IPS-NIHi11 (cell line): Measurements from ENCODE around the gene GATAD1.
"Not testable (repeated sequence)": the region's sequence is repeated elsewhere in the genome, so short reads cannot be mapped to it uniquely, and the experiment has no call there.

Experiments
- DNase-seq: peaks from one replicate; pipeline ENCODE4 v3.0.0; 2012; ENCODE audit warnings: mixed read lengths, low spot score

Gene GATAD1, protein sequence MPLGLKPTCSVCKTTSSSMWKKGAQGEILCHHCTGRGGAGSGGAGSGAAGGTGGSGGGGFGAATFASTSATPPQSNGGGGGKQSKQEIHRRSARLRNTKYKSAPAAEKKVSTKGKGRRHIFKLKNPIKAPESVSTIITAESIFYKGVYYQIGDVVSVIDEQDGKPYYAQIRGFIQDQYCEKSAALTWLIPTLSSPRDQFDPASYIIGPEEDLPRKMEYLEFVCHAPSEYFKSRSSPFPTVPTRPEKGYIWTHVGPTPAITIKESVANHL

DNA sequence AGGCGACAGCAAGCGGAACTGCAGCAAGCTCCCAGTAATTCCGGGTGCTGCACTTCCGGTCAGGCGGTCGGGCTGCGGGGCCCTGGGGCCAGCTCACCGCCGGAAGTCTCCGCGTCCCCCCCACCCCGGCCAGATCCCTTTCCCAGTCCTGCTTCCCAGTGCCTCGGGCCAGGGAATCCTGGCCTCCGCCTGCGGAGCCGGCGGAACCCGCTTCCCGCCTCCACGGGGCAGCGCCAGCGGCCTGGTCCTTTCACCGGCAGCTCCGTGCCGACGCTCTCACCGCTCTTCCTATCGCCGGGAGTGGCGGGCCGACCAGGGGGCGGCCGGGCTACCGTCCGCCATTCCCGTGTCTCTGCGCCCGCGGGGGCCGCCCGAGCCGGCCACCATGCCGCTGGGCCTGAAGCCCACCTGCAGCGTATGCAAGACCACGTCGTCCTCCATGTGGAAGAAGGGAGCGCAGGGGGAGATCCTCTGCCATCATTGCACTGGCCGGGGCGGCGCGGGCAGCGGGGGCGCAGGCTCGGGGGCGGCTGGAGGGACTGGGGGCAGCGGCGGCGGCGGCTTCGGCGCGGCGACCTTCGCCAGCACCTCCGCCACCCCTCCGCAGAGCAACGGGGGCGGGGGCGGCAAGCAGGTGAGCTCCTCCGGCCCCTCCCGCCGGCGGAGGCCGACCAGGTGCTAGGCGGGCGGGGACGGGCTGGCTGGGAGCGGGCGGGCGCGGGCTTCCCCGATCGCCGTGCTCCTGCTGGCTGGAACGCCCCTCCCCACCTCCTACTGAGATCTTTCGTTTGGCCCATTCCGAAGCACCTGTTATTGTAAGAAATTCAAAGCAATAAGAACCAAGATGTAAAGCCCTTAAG, at the start of gene GATAD1:
GATAD1 (plus strand) TSS at position 138 of the 860 bp plus-strand sequence; CDS start at position 386, 248 bp downstream.
- peak; percentile 97 for DNase-seq

DNA sequence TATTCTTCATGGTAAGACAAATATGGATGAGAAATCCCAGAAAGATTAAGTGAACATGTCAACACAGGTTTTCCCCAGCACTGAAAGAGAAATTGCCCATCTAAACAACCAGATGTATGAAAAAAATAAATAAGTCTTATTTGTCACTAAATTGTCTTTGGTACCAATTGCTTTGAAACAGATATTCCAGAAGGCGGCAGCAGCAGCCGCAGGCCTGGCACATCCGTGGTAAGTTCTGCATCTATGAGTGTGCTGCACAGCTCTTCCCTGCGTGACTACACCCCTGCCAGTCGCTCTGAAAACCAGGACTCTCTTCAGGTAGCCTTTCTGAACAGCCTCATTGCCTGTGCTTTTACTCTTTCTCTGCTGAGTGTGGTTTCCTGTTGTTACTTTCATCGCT, 49.7 kb upstream of the GATAD1 start:
- DNase-seq, result no peak

DNA sequence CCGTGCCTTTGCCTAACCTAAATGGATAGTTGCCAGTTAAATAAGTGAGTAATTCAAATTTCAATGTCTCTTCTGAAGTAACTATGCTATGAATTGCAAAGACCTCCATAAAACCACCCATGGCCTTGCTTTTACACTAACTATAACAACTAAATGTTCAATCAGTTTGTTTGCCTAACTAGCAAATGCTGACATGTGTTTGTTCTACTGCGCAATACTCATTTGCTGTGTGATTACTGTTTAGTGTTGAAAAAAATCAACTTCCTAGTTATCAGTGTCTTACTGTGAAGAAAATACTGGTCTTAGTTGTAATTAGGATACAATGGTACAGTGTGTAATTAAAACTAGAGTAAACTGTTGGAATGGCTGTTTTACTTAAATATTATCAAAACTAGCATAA, 47.3 kb upstream of the GATAD1 start:
- DNase-seq, result no peak

DNA sequence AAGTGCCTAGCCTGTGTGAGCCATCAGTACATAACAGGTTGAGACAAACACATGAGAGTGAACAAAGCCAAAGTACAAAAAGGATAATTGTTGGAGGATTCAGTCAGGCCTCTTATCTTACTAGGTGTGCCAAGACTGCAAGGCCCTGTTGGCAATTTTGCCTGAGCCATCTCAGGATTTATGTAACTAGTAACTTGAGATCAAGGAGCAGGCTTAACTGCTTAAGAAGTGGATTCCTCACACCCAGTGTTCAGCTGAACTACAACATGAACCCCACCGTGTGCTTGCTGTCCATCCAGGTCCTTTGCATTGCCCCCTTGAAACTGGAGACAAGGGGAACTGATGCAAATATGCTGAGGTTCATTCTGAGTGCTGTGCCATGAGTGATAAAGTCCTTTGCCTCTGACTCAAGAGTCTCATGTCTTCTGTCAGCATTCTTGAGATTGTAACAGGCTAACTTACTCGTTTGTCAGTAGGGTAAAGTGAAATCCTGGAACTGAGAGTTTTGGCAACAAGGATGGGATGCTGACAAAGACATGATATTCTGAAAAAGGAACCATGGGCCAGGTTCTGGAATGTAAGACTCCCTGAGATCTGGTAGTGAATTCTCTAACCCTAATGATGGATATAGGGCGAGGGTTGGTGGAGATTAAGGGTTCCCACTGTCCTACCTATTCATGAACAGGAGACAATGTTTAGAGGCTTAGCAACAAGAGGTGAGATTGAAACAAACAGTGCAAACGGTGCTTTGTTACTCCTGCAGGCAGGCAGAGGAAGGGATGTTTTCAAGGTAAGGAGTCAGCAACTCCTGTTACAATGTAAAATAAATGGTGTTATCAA, 44.1 kb upstream of the GATAD1 start:
- no peak for DNase-seq

DNA sequence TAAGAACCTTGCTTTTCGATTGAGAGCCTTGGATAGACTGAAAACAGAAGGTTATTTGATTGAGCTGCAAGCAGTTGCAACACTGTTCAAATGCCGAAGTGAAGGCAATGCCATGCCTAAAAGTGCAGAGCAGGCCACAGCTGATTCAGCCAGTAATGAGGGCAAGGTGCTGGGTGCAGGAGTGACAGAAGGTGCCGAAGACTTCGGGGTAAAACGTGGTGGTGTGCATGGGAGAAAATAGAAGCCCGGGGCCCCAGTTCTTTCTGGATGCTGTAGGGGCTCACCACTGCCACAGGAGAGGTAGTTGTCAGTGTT, 43.6 kb upstream of the GATAD1 start:
- no peak for DNase-seq

DNA sequence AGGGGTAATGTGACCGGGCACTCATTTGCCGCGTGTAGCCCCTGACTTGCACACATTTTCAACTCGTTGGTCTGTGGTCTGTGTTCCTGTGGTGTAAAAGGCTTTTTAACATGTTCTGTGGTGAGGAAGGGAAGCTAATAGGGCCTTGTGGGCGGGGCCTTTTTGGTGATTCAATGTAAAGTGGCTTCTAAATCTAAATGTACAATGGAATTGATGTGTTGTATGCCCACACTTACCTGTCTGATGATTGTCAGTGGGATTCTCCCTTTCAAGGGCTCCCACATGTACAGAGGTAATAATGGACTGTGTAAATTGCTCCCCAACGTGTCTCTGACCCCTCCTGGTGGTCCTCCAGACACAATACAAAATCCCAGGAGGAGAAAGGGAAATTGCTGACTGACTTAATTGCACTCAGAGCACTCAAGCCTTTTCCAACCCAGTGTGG, 43.1 kb upstream of the GATAD1 start:
- no peak for DNase-seq

DNA sequence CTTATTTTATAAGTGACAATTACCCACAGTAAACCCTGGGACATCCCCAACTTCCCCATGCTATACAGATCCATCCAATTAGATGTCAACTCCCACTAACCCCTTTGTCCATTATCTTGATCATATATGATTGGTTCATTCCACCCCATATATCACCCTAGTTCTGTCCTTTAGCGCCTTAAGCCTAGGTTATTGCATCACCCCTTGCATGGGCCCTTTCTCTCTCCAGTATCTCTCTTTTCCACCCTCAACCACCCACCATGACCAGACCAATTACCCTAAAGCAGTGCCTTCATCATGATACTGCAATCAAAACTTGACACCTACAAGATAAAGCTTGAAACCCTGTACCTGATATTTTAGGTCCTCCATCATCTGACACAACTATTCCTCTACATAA, 37.9 kb upstream of the GATAD1 start:
- DNase-seq, result no peak

DNA sequence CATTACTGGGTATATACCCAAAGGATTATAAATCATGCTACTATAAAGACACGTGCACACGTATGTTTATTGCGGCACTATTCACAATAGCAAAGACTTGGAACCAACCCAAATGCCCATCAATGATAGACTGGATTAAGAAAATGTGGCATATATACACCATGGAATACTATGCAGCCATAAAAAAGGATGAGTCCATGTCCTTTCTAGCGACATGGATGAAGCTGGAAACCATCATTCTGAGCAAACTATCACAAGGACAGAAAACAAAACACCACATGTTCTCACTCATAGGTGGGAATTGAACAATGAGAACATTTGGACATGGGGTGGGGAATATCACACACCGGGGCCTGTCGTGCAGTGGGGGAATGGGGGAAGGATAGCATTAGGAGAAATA, 37.1 kb upstream of the GATAD1 start:
- not testable (repeated sequence) for DNase-seq

DNA sequence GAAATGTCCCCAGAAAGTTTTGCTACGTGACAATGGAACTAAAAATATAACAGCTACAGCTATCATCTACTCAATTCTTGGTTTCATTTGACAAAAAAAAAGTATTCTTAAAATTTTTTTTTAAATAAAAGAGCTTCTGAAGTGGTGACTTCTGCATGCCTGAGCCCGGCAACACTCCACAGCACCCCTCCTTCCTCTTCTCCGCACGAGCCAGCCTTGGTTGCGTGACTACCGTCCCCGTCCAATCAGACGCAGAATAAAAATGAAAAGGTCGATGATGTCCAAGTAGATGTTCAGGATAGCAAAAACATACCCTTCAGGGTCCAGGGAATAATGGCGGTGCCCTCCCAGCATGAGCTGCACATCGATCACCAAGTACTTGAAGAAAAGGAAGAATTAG, 34.5 kb upstream of the GATAD1 start:
- no peak for DNase-seq

DNA sequence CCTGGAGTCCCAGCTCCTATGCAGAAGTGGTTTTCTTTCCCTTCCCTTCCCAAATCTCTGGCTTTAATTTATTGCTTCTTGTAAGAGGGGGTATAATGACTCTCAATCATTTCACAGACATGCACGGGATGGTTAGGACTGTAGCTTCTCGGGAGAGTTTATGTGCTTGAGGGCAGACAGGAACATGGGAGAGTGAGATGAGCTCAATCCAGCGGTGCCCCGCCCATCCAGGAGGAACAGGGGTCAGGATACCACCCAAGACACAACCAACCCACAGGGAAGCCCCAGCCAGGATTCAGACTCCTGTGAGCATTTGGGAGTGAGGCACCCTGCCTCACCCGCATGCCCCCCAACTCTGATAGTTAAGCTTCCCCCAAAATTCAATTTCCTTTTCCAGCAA, 33.7 kb upstream of the GATAD1 start:
- no peak for DNase-seq

DNA sequence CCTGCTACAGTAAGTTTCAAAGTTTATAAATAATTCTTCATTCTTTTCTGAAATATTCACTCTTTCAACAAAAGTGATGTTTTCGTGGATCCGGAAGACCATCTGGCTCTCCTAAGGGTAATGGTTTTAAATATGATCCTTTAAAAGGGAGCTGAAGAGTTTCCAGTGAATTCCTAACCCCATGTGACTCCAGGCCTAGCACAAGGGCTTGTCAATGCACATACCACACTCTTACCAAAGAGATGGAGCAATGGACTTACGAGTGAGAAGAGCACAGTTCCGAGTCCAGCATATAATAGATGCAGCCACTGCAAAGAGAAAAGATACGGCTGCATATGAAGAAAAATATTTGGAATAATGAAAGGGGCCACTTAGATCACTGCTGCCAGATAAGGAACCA, 32.1 kb upstream of the GATAD1 start:
- DNase-seq, result no peak

DNA sequence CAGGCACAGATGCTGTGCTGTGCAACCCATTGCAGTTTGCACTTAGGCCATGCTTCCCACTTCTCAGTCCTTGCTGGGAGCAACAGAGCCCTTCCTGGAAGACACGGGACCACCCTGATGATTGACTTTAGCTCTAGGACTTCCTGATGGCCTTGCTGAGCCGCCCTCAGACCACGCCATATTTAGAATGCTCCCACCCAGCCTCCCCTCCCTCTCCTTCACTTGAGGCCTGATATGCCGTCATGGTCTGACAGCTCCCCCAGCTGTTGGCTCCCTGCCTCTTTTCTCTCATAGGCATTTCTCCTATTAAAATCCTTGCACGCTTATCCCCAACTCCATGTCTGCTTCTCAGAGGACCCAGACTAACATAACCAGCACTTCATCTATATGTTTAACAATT, 29.4 kb upstream of the GATAD1 start:
- no peak for DNase-seq

DNA sequence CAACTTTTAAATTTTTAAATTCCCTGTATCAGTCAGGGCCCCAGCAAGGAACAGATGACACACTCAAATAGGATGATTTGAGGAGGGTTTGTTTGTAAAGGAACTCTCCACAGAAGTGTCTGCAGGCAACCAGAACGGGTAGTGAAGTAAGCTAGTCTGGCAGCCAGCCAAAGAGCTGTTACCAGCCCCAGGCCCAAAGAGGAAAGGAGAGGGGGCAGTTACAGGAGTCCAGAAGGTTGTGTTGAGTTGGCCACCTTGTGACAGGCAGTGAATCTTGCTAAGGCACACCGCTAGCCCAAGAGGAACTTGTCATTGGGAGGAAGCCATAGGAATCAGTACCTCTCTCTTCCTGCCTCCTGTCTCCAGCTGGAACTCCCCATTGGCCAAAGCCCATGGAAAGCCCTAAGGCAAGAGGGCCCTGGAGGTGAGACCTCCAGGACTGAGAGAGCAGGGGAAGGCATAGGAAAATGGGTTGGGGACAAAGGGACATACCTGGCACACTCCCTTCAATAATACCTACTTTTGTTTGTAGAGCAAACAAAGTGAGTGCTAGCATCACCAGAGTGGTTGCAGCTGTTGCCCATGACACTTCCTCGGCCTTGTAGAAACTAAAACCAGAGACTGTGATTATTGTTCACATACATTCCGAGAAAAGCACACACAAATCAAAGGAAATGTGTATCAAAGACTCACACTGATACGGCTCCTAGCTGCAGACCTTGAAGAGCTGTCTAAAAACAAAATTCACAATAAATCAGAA, 25.4 kb upstream of the GATAD1 start:
- no peak for DNase-seq

DNA sequence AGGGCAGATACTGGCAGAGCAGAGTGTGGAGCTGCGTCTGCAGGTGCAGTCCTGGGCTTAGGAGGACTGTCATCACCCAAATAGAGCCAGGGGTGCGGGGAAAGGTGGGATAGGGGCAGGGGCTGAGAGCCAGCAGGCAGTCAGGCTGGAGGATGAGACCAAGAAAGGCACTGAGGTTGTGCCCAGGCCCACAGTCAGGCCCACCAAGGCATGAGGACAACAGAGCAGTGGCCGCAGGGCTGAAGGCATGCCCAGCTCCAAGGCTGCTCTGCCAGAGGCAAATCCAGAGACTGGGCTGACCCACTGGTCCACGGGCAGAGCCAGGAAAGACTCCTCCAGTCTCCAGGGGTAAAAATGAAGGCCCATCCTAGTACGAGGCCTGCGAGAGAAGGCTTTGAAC, 24.4 kb upstream of the GATAD1 start:
- DNase-seq, result no peak

DNA sequence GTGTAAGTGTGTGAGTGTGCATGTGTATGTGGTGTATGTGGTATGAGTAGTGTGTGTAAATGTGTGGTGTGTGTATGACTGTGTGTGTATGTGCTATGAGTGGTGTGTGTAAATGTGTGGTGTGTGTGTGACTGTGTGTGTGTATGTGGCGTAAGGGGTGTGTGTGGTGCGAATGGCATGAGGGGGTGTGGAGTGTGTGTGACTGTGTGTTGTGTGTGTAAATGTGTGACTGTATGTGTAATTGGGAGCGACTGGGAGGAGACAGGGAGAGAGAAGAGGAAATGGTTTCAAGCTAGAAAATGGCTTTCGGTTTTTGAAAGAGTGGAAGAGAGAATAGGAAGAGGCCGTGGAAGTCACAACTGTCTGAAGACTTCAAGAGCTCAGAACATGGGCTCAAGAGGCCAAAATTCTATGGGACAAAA, 23.6 kb upstream of the GATAD1 start:
- no peak for DNase-seq

DNA sequence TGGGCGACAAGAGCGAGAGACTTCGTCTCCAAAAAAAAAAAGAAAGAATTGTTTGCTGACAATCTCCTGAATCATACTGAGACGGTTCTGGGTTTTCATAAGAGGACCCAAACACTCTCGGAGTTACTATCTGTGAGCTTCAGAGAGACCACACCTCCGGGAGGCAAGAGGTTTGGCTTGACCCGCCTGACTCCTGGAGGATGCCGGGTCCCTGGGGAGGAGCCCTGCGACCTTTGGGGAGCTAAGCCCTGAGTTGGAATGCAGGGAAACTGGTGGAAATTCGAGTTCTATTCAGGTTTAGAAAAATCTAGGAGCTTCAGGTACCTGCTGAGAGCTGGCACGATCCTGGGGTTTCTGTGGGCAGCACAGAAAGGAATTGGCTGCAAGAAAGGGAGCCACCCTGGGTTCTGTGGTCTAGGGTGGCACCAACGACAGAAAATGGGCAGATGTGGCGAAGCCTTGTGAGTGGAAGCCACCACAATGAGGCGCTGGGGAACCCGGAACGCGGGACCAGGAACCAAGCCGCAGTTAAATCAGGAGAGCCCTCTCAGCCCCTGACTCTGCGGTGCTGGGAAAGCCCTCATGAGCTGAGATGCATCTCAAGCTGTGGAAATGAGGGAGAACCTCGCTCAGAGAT, 21.9 kb upstream of the GATAD1 start:
- no peak for DNase-seq

DNA sequence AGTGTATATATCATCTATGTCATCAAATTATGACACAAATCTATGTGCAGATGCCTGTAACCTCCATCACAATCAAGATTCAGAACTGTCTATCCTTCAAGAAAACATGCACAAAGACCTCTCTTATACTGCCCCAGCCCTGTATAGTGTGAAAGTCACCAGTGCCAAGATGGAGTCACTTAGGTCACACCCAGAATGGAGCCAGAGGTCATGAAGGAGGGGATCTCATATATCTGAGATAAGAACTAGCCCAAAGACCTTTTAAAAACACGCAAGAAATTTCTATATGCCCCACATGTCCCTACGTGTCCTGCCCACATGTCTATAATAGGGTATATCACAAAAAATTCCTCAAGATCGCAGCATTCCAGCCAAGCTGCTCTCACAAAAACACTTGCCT, 20.1 kb upstream of the GATAD1 start:
- no peak for DNase-seq

DNA sequence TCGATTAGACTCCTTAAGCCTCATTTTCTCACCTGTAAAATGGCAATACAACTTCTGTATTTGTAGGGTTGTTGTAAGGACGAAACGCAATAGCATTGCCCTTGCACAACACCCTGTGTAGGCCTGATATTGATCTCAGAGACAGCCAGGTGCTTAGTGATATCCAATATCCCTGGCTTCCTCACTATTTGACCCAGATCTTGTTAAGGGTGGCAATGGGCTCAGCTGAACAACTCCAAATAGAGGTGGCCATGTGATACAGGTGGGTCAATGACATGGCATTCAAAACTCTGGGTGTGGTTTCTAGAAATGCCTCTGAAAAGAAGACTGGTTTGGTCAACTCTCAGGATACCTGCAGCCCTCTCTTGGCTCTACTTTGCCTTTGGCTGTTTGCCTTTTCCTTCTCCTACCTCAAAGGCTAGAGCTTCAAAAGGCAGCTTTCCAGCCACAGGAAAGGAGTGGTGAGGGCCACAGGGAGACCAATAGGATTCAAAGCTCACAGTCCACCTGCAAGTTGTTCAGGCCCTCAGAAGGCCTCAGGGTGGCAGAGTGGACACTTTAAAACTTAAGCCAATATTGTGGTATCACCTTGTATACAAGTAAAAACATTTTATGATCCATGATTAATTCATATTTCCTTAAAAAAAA, 14.9 kb upstream of the GATAD1 start:
- DNase-seq, result no peak

DNA sequence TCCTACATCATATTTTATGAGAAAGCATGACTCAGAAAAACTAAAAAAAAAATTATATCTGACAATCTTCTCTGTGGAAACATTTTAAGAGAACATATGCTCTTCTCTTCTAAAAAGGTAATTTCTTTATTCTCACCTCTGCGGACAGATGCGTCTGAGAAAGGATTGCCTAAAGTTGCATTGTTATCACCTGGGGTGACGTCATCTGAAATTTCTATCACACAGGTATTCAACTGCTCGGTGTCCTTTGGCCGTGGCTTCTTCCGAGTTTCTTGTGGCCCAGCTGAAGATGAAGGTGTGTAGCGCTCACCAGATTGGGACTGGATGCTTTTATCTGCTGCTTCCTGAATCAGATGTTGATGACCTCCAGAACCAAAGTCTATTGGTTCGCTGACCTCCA, 14.3 kb upstream of the GATAD1 start:
- DNase-seq, result no peak

DNA sequence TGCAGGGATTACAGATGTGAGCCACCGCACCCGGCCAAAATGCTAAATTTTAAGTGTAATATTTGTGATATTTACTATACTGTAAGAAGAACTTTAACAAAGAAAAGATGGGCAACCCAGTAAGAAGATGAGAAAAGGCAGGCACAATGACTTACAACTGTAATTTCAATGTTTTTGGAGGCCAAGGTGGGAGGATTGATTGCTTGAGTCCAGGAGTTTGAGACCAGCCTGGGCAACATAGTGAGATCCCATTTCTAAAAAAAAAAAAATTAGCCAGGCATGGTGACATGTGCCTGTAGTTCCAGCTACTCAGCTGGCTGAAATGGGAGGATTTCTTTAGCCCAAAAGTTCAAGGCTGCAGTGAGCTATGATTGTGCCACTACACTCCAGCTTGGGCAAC, 11.7 kb upstream of the GATAD1 start:
- DNase-seq, result no peak
